GM18519 (cell line): Measurements from ENCODE around the gene MALRD1.
"Not testable (repeated sequence)": the region's sequence is repeated elsewhere in the genome, so short reads cannot be mapped to it uniquely, and the experiment has no call there.

Experiments
- ATAC-seq: cut with Tn5 transposase; IDR thresholded peaks from one replicate; pipeline ENCODE4 v1.9.1; 2021; ENCODE audit warnings: mild to moderate bottlenecking, moderate library complexity; ENCODE audit not compliant: unreplicated experiment, low FRiP score

MALRD1 gene

GRCh38 chr10:19469521-19469920, 420.9 kb downstream of the MALRD1 start:
- ATAC-seq = no peak

- no peak for ATAC-seq
Observed at GRCh38 chr10:19479854-19480253, 431.3 kb downstream of the MALRD1 start.

GRCh38 chr10:19480353-19480752, 431.8 kb downstream of the MALRD1 start:
- ATAC-seq = no peak

GRCh38 chr10:19483421-19483820, 434.8 kb downstream of the MALRD1 start:
- no peak for ATAC-seq

GRCh38 chr10:19488592-19489280, 440.1 kb downstream of the MALRD1 start:
- no peak for ATAC-seq

GRCh38 chr10:19491166-19491565, 442.6 kb downstream of the MALRD1 start:
- no peak for ATAC-seq

- ATAC-seq = no peak
Observed at GRCh38 chr10:19493917-19494316, 445.3 kb downstream of the MALRD1 start.

GRCh38 chr10:19497026-19497425, 448.4 kb downstream of the MALRD1 start:
- ATAC-seq = no peak

- no peak for ATAC-seq
Observed at GRCh38 chr10:19498393-19499290, 450.0 kb downstream of the MALRD1 start.

GRCh38 chr10:19499291-19499770, 450.7 kb downstream of the MALRD1 start:
- ATAC-seq = no peak

GRCh38 chr10:19500959-19501358, 452.4 kb downstream of the MALRD1 start:
- no peak for ATAC-seq

GRCh38 chr10:19505320-19506312, 457.0 kb downstream of the MALRD1 start:
- ATAC-seq = no peak

- not testable (repeated sequence) for ATAC-seq
Observed at GRCh38 chr10:19510005-19510732, 461.6 kb downstream of the MALRD1 start.

GRCh38 chr10:19518109-19518508, 469.5 kb downstream of the MALRD1 start:
- ATAC-seq = no peak

- peak; percentile 71 for ATAC-seq
Observed at GRCh38 chr10:19518632-19519031, 470.0 kb downstream of the MALRD1 start.

- no peak for ATAC-seq
Observed at GRCh38 chr10:19531324-19531723, 482.7 kb downstream of the MALRD1 start.

GRCh38 chr10:19532411-19532810, 483.8 kb downstream of the MALRD1 start:
- ATAC-seq = no peak

GRCh38 chr10:19541299-19541698, 492.7 kb downstream of the MALRD1 start:
- ATAC-seq = no peak

- ATAC-seq = no peak
Observed at GRCh38 chr10:19546224-19546623, 497.6 kb downstream of the MALRD1 start.

GRCh38 chr10:19549503-19549902, 500.9 kb downstream of the MALRD1 start:
- no peak for ATAC-seq
